ENCODE results near the gene RAB18. TPM values are rescaled to one million over a fixed set of nuclear protein-coding genes. Genes with fewer than 3 reads are reported as not detected.

RAB18 gene
- total and polyA plus RNA-seq, 2 donors from 2014 or later, result 57.9 to 113 TPM

DNA sequence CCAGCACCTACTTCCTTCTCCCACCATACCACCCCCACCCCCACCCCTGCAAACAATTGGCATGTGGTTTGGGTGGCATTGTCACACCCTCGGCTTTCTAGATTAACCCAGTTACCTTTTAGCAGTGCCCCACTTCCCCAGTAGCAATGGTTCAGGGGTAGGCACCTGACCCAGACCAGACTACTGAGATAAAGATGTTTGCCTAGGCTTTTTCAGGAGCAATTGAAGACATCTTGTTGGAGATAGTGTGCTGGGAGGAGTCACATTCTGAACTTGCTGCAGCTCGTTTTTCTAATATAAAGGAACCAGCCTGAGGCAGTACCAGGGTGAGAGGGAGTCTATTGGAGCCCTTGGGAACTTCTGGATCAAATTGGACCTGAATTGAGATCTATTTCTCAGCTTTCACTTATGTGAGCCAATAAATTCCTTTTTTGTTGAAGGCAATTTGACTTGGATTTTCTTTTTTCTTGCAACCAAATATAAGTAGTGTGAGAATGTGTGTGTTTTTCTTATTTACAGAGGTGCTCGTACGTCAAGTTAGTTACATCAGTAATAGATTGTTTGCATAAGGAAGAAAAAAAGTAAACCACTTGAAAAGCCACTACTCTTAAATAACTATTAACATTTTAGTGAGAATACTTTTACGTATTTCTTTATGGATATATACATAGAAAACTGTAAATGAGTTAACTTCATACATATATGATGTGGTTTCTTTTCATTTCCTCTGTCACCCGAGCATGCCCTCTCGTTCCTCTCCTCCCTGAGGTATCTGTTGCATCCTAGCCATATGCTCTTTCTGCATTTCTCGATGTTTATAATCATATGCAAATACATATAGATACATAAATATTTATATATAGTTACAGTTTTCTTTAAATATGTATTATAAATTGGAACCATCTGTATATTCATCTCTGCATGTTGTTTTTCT is 38.0 kb downstream of the RAB18 start:
- Histone ChIP-seq H3K27ac (ENCODE audit: low read depth in 2 of 2, low read length in 2 of 2) (no peak overlapping the region), H3K9me3 (ENCODE audit: control insufficient read depth in 2 of 3, insufficient read depth in 1 of 3, low read length in 3 of 3) (no peaks in the 10 kb centered on the region), H3K27me3 (ENCODE audit: control insufficient read depth, insufficient read depth, low read length) (no peaks in the 10 kb centered on the region), H3K9ac (ENCODE audit: low read length in 3 of 3) (no peak overlapping the region), H3K36me3 (ENCODE audit: control insufficient read depth in 2 of 3, insufficient read depth in 3 of 3, low read length in 3 of 3) (peaks cover 0 to 26% (median 2%) of the 10 kb centered on the region in 3 donors), H3K4me1 (ENCODE audit: control insufficient read depth in 2 of 3, insufficient read depth in 2 of 3, low read depth in 1 of 3, low read length in 3 of 3) (no peaks in the 10 kb centered on the region), H3K4me3 (ENCODE audit: low read length in 3 of 3) (no peak overlapping the region)
- intact Hi-C loops (cut with DNase I), result no loop called here
- FAIRE-seq, result no peak
- TF ChIP-seq, protein P1, sequence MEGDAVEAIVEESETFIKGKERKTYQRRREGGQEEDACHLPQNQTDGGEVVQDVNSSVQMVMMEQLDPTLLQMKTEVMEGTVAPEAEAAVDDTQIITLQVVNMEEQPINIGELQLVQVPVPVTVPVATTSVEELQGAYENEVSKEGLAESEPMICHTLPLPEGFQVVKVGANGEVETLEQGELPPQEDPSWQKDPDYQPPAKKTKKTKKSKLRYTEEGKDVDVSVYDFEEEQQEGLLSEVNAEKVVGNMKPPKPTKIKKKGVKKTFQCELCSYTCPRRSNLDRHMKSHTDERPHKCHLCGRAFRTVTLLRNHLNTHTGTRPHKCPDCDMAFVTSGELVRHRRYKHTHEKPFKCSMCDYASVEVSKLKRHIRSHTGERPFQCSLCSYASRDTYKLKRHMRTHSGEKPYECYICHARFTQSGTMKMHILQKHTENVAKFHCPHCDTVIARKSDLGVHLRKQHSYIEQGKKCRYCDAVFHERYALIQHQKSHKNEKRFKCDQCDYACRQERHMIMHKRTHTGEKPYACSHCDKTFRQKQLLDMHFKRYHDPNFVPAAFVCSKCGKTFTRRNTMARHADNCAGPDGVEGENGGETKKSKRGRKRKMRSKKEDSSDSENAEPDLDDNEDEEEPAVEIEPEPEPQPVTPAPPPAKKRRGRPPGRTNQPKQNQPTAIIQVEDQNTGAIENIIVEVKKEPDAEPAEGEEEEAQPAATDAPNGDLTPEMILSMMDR (IDR thresholded peaks at IDR 0.05; ENCODE audit: borderline replicate concordance, extremely low read depth, insufficient read depth), result no peak
- DNase-seq, result no peak

DNA sequence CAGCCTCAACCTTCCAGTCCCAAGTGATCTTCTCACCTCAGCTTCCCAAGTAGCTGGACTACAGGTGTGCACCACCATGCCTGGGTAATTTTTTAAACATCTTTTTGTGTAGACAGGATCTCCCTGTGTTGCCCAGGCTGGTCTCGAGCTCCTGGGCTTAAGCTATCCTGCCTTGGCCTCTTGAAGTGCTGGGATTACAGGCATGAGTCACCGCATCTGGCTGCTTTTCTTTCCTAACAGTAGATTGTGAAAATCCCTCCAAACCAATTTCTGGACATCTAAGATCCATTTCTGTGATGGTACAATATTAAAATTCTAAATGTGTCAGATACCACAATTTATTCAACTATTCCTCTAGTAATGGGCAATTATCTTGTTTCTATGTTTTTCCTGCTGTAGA is 38.7 kb downstream of the RAB18 start:
- H3K9ac ChIP-seq (ENCODE audit: low read length in 3 of 3), result no peak overlapping the region
- peaks cover 0 to 24% (median 1%) of the 10 kb centered on the region in 3 donors for H3K36me3 ChIP-seq (ENCODE audit: control insufficient read depth in 2 of 3, insufficient read depth in 3 of 3, low read length in 3 of 3)
- intact Hi-C loops (cut with DNase I), result no loop called here
- TF ChIP-seq, protein P1 (IDR thresholded peaks at IDR 0.05; ENCODE audit: borderline replicate concordance, extremely low read depth, insufficient read depth), result no peak
- DNase-seq (no peak), FAIRE-seq (no peak)
- no peaks in the 10 kb centered on the region for H3K4me1 ChIP-seq (ENCODE audit: control insufficient read depth in 2 of 3, insufficient read depth in 2 of 3, low read depth in 1 of 3, low read length in 3 of 3)
- no peaks in the 10 kb centered on the region for H3K27me3 ChIP-seq (ENCODE audit: control insufficient read depth, insufficient read depth, low read length)
- no peaks in the 10 kb centered on the region for H3K9me3 ChIP-seq (ENCODE audit: control insufficient read depth in 2 of 3, insufficient read depth in 1 of 3, low read length in 3 of 3)
- H3K4me3 ChIP-seq (ENCODE audit: low read length in 3 of 3), result no peak overlapping the region
- H3K27ac ChIP-seq (ENCODE audit: low read depth in 2 of 2, low read length in 2 of 2), result no peak overlapping the region

DNA sequence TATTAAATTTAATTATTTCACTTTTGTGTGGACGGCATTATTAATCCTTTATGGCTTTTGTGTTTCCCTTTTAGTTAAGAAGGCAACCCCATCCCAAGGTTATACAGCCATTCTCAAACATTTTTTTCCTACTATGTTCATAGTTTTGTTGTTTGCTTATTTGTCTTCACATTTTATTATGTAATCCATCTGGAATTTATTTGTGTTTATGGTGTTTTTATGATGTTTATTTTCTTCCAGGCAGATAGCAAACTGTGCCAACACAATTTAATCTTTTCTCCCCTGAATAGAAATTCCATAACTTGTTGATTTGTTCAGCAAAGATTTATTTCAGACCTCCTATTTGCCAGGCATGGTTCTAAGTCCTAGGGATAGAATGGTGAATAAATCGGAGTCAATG is 42.9 kb downstream of the RAB18 start:
- Histone ChIP-seq H3K27ac (ENCODE audit: low read depth in 2 of 2, low read length in 2 of 2) (no peak overlapping the region), H3K36me3 (ENCODE audit: control insufficient read depth in 2 of 3, insufficient read depth in 3 of 3, low read length in 3 of 3) (peaks cover 0 to 9% (median 0%) of the 10 kb centered on the region in 3 donors), H3K9ac (ENCODE audit: low read length in 3 of 3) (no peak overlapping the region), H3K4me3 (ENCODE audit: low read length in 3 of 3) (no peak overlapping the region), H3K27me3 (ENCODE audit: control insufficient read depth, insufficient read depth, low read length) (no peaks in the 10 kb centered on the region), H3K4me1 (ENCODE audit: control insufficient read depth in 2 of 3, insufficient read depth in 2 of 3, low read depth in 1 of 3, low read length in 3 of 3) (no peaks in the 10 kb centered on the region), H3K9me3 (ENCODE audit: control insufficient read depth in 2 of 3, insufficient read depth in 1 of 3, low read length in 3 of 3) (no peaks in the 10 kb centered on the region)
- intact Hi-C loops (cut with DNase I), result no loop called here
- DNase-seq (no peak), FAIRE-seq (no peak)
- TF ChIP-seq, protein P1 (IDR thresholded peaks at IDR 0.05; ENCODE audit: borderline replicate concordance, extremely low read depth, insufficient read depth), result no peak
